ENCODE results near the gene TOMM40L.

- TF ChIP-seq, protein P1, sequence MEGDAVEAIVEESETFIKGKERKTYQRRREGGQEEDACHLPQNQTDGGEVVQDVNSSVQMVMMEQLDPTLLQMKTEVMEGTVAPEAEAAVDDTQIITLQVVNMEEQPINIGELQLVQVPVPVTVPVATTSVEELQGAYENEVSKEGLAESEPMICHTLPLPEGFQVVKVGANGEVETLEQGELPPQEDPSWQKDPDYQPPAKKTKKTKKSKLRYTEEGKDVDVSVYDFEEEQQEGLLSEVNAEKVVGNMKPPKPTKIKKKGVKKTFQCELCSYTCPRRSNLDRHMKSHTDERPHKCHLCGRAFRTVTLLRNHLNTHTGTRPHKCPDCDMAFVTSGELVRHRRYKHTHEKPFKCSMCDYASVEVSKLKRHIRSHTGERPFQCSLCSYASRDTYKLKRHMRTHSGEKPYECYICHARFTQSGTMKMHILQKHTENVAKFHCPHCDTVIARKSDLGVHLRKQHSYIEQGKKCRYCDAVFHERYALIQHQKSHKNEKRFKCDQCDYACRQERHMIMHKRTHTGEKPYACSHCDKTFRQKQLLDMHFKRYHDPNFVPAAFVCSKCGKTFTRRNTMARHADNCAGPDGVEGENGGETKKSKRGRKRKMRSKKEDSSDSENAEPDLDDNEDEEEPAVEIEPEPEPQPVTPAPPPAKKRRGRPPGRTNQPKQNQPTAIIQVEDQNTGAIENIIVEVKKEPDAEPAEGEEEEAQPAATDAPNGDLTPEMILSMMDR (IDR thresholded peaks at IDR 0.05): no peak
- no peak for TF ChIP-seq POLR2A (IDR thresholded peaks at IDR 0.05)
Measured at GRCh38 chr1:161230762-161231161, 4.9 kb downstream of the TOMM40L start.

Measured in adrenal gland (tissue), 5 donors.